ENCODE data around the gene TH. TPM values are rescaled to one million over a fixed set of nuclear protein-coding genes. Genes with fewer than 3 reads are reported as not detected.

The TH gene
- total RNA-seq, 2 experiments from 2014 or later, result not detected

GRCh38 chr11:2121227-2122130 is 50.1 kb downstream of the TH start:
- H3K9me3 Mint-ChIP-seq, result peaks cover under 1% of the 10 kb centered on the region

GRCh38 chr11:2120359-2121100 is 51.1 kb downstream of the TH start:
- POLR2A ChIA-PET, result no interaction called here
- ATAC-seq (ENCODE audit: low read depth) (no peak), DNase-seq (no peak)
- Mint-ChIP-seq H3K9me3 (peaks cover 3% of the 10 kb centered on the region), H3K27ac (no peak overlapping the region), H3K36me3 (no peaks in the 10 kb centered on the region), H3K27me3 (peaks cover 14% of the 10 kb centered on the region), H3K4me3 (no peak overlapping the region), H3K4me1 (no peaks in the 10 kb centered on the region)

More at GRCh38 chr11:2121227-2122130, 50.1 kb downstream of the TH start:
- POLR2A ChIA-PET, result no interaction called here
- Mint-ChIP-seq H3K4me3 (no peak overlapping the region), H3K27me3 (peaks cover 11% of the 10 kb centered on the region), H3K36me3 (no peaks in the 10 kb centered on the region), H3K4me1 (no peaks in the 10 kb centered on the region), H3K27ac (no peak overlapping the region)
- no peak for ATAC-seq (ENCODE audit: low read depth)
- DNase-seq, result no peak

GRCh38 chr11:2118677-2119076 is 52.9 kb downstream of the TH start:
- Mint-ChIP-seq H3K27ac (no peak overlapping the region), H3K4me3 (no peak overlapping the region), H3K4me1 (no peaks in the 10 kb centered on the region), H3K36me3 (no peaks in the 10 kb centered on the region), H3K27me3 (peaks cover 14% of the 10 kb centered on the region), H3K9me3 (peaks cover 3% of the 10 kb centered on the region)
- DNase-seq, result no peak
- ATAC-seq (ENCODE audit: low read depth), result no peak
- POLR2A ChIA-PET, result no interaction called here

- Mint-ChIP-seq H3K9me3 (peaks cover 3% of the 10 kb centered on the region), H3K27me3 (peaks cover 14% of the 10 kb centered on the region), H3K36me3 (no peaks in the 10 kb centered on the region), H3K27ac (no peak overlapping the region), H3K4me1 (no peaks in the 10 kb centered on the region), H3K4me3 (no peak overlapping the region)
- POLR2A ChIA-PET, result no interaction called here
- DNase-seq (no peak), ATAC-seq (ENCODE audit: low read depth) (no peak)
These were observed 54.9 kb downstream of the TH start for GRCh38 chr11:2116680-2117079.

- POLR2A ChIA-PET, result no interaction called here
- ATAC-seq (ENCODE audit: low read depth) (no peak), DNase-seq (no peak)
- Mint-ChIP-seq H3K36me3 (no peaks in the 10 kb centered on the region), H3K27me3 (peaks cover 14% of the 10 kb centered on the region), H3K4me3 (no peak overlapping the region), H3K9me3 (peaks cover 3% of the 10 kb centered on the region), H3K4me1 (no peaks in the 10 kb centered on the region), H3K27ac (no peak overlapping the region)
These were observed 56.3 kb downstream of the TH start for GRCh38 chr11:2115308-2115707.

GRCh38 chr11:2114430-2115241 is 57.0 kb downstream of the TH start:
- Mint-ChIP-seq H3K9me3 (peaks cover 3% of the 10 kb centered on the region), H3K4me1 (no peaks in the 10 kb centered on the region), H3K36me3 (no peaks in the 10 kb centered on the region), H3K27ac (no peak overlapping the region), H3K4me3 (no peak overlapping the region), H3K27me3 (peaks cover 17% of the 10 kb centered on the region)
- DNase-seq (no peak), ATAC-seq (ENCODE audit: low read depth) (no peak)
- POLR2A ChIA-PET, result no interaction called here

Small RNA genes within 50 kb of the gene (microRNA-seq; reads per million reads assigned to microRNA genes)
- gene MIR4686, result not detected
- not detected for gene MIR483

Other genes with a start within 250 kb of the TH start
- 10 to 100 TPM; 76.2 to 77.7 TPM for gene MRPL23, start 224.5 kb downstream of the TH start, total RNA-seq
- gene H19, start 174.0 kb downstream of the TH start, total RNA-seq, result not detected
- gene IGF2, start 32.4 kb downstream of the TH start, total RNA-seq, result not detected
- not detected for gene INS, start 10.6 kb downstream of the TH start, total RNA-seq
- gene ASCL2, start 98.8 kb upstream of the TH start, total RNA-seq, result under 1 TPM; 0.62 to 0.80 TPM
- gene C11orf21, start 130.1 kb upstream of the TH start, total RNA-seq, result 10 to 100 TPM; 51.0 to 55.3 TPM
- 10 to 100 TPM; 49.5 to 52.3 TPM for gene TSPAN32, start 130.2 kb upstream of the TH start, total RNA-seq
- 100 to 1,000 TPM; 149 to 154 TPM for gene CD81, start 205.5 kb upstream of the TH start, total RNA-seq
- 10 to 100 TPM; 46.8 to 48.2 TPM for gene TSSC4, start 228.9 kb upstream of the TH start, total RNA-seq

All from activated naive CD8-positive, alpha-beta T cell treated with anti-CD3 and anti-CD28 coated beads, Interleukin-2, amount 10 ng/mL, durations not matched to agents 7 days and 5 days (primary cell).